Upper lobe of left lung (tissue), 4 donors: Measurements from ENCODE around the gene FAAH2.

Experiments used
- CTCF ChIP-seq, 6 experiments: fragments of 450-650 bp in 4 of 6; fragments of 200-600 bp in 2 of 6; sonication (generic) in 2 of 6; IDR thresholded peaks; one replicate each; pipeline ENCODE4 v1.5.1; 2016 to 2019; ENCODE audit warnings: antibody characterized with exemption in 6 of 6
- POLR2AphosphoS5 ChIP-seq, 2 donors: sonication (generic); formaldehyde crosslinking; IDR thresholded peaks; one replicate each; pipeline ENCODE4 v1.5.1; 2017; ENCODE audit warnings: antibody characterized with exemption in 2 of 2

GRCh38 chrX:57286507-57287251 lies at the start of gene FAAH2:
- peak in 1 of 2 donors; percentile 63 for TF ChIP-seq POLR2AphosphoS5 (IDR thresholded peaks at IDR 0.05)
- peak in 1 of 6 experiments; percentile 15 for TF ChIP-seq CTCF (IDR thresholded peaks at IDR 0.05)
